Neural cell (in vitro differentiated cells): ENCODE results near the gene RENBP. TPM values are rescaled to one million over a fixed set of nuclear protein-coding genes. Genes with fewer than 3 reads are reported as not detected.

Source experiments
- H2AFZ ChIP-seq: fragments of 200-600, 300-800 bp; sonication (generic), shearing (Covaris generic); 2 replicates; pipeline ENCODE4 v1.6.0; 2014; ENCODE audit warnings: low read depth, mild to moderate bottlenecking, antibody characterized with exemption, low read length, moderate library complexity
- H3F3A ChIP-seq: fragments of 200-600 bp; shearing (Covaris generic); 2 replicates; pipeline ENCODE4 v1.6.1; 2016; ENCODE audit warnings: mild to moderate bottlenecking, moderate library complexity, mixed read lengths, antibody characterized with exemption, low read length; ENCODE audit not compliant: insufficient read depth, poor library complexity, severe bottlenecking
- H3K27ac ChIP-seq: fragments of 200-600, 300-800 bp; sonication (generic), shearing (Covaris generic); 2 replicates; pipeline ENCODE4 v1.5.1; 2014; ENCODE audit warnings: mild to moderate bottlenecking, low read length, moderate library complexity
- H3K27me3 ChIP-seq: fragments of 300-800, 200-600 bp; sonication (generic), shearing (Covaris generic); 2 replicates; pipeline ENCODE4 v1.6.0; 2014; ENCODE audit warnings: mild to moderate bottlenecking, low read depth, low read length, moderate library complexity; ENCODE audit not compliant: insufficient read depth
- H3K36me3 ChIP-seq: fragments of 300-800, 200-600 bp; sonication (generic), shearing (Covaris generic); 2 replicates; pipeline ENCODE4 v1.5.1; 2014; ENCODE audit warnings: mild to moderate bottlenecking, antibody characterized with exemption, low read length, moderate library complexity; ENCODE audit not compliant: insufficient read depth
- H3K4me2 ChIP-seq: fragments of 300-800, 200-600 bp; sonication (generic), shearing (Covaris generic); 2 replicates; pipeline ENCODE4 v1.6.0; 2014; ENCODE audit warnings: mild to moderate bottlenecking, low read length
- H3K4me3 ChIP-seq: fragments of 300-800, 200-600 bp; sonication (generic), shearing (Covaris generic); 2 replicates; pipeline ENCODE4 v1.5.1; 2014; ENCODE audit warnings: mild to moderate bottlenecking, low read length, moderate library complexity
- H3K79me2 ChIP-seq: fragments of 200-600 bp; shearing (Covaris generic); replicated peaks from 2 replicates; pipeline ENCODE4 v1.6.0; 2014; ENCODE audit warnings: mild to moderate bottlenecking, low read length, moderate library complexity; ENCODE audit not compliant: insufficient read depth
- H3K9ac ChIP-seq: fragments of 300-800, 200-600 bp; sonication (generic), shearing (Covaris generic); 2 replicates; pipeline ENCODE4 v1.6.1; 2016; ENCODE audit warnings: mild to moderate bottlenecking, low read length, mixed read lengths
- H3K9me2 ChIP-seq: fragments of 200-600 bp; shearing (Covaris generic); 2 replicates; pipeline ENCODE4 v1.6.1; 2016; ENCODE audit warnings: mild to moderate bottlenecking, low read length, mixed read lengths; ENCODE audit not compliant: insufficient read depth
- H3K9me3 ChIP-seq: fragments of 200-600, 300-800 bp; sonication (generic), shearing (Covaris generic); 2 replicates; pipeline ENCODE4 v1.6.1; 2016; ENCODE audit warnings: mild to moderate bottlenecking, mixed run types, low read length, moderate library complexity, mixed read lengths
- H4K20me1 ChIP-seq: fragments of 200-600 bp; shearing (Covaris generic); 2 replicates; pipeline ENCODE4 v1.6.1; 2016; ENCODE audit warnings: mild to moderate bottlenecking, mixed run types; ENCODE audit not compliant: insufficient read depth
- EP300 ChIP-seq: fragments of 450-650 bp; conservative IDR thresholded peaks from 2 replicates; pipeline ENCODE4 v1.6.1; 2014; ENCODE audit warnings: antibody characterized with exemption, mild to moderate bottlenecking, moderate library complexity; ENCODE audit not compliant: poor library complexity, severe bottlenecking
- EZH2 ChIP-seq: fragments of 200-600, 300-800 bp; shearing (Covaris generic), sonication (generic); IDR thresholded peaks from 2 replicates; pipeline ENCODE4 v1.6.1; 2014; ENCODE audit warnings: antibody characterized with exemption, low read length, borderline replicate concordance, mild to moderate bottlenecking; ENCODE audit not compliant: insufficient read depth, poor library complexity, severe bottlenecking
- MXI1 ChIP-seq: fragments of 450-650 bp; conservative IDR thresholded peaks from 2 replicates; pipeline ENCODE4 v1.6.1; 2014; ENCODE audit warnings: antibody characterized with exemption, mild to moderate bottlenecking; ENCODE audit not compliant: poor library complexity, severe bottlenecking
- POLR2AphosphoS5 ChIP-seq: IDR thresholded peaks from 2 replicates; pipeline ENCODE4 v1.6.1; 2012
- RAD21 ChIP-seq: fragments of 450-650 bp; conservative IDR thresholded peaks from 2 replicates; pipeline ENCODE4 v1.6.1; 2014; ENCODE audit warnings: antibody characterized with exemption, mild to moderate bottlenecking, moderate library complexity
- SMC3 ChIP-seq: fragments of 450-650 bp; conservative IDR thresholded peaks from 2 replicates; pipeline ENCODE4 v1.6.1; 2014; ENCODE audit warnings: antibody characterized with exemption, mild to moderate bottlenecking, moderate library complexity; ENCODE audit not compliant: poor library complexity
- TAF1 ChIP-seq: IDR thresholded peaks from 2 replicates; pipeline ENCODE4 v1.6.1; 2012; ENCODE audit warnings: low read depth
- polyA plus RNA-seq: library from polyadenylated mRNA; depleted of rRNA; stranded (reverse); fragments of >200 nt; gene quantifications from 2 replicates; pipeline ENCODE4 v1.2.3, GENCODE V29; 2014
- TF ChIP-seq, protein P1 (sequence below): fragments of 450-650 bp; IDR thresholded peaks from 2 replicates; pipeline ENCODE4 v1.5.1; 2014; ENCODE audit warnings: antibody characterized with exemption, mild to moderate bottlenecking, moderate library complexity; ENCODE audit not compliant: poor library complexity, severe bottlenecking
- TF ChIP-seq, protein P2 (sequence below): IDR thresholded peaks from 2 replicates; pipeline ENCODE4 v1.6.1; 2012; ENCODE audit warnings: borderline replicate concordance

RENBP gene
- polyA plus RNA-seq, 1 donor from 2014 or later: 0.89 TPM

DNA sequence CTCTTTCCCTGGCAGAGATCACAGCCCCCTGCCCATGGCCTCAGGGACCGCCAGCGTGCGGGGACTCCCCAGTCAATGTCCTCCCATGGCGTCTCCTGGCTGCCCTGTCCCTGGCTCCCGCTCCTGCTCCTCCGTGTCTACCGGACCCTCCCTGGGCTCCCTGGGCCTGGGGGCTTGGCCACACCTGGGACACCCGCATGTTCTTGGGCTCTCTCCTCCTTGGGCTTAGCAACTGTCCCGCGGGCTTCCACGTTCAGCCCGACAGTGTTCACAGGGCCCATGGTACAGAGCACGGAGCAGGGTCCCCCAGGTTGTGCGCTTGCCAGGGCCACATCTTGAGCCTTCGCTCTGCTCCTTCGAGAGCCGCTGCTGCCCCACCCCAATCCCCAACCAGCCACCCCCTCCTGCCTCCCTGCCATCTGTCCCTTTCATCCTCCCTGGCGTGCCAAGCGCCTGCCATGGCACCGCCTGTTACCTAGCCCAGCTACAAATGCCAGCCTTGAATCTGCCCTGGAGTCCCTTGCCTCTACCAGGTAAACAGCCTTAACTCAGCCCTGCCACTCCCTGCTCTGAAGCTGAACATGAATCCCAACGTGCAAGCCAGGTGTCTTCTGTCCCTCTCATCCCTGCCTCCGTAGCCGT lies 36.1 kb downstream of the RENBP start:
- Histone ChIP-seq H3K79me2 (no peaks in the 10 kb centered on the region), H3K27me3 (no peaks in the 10 kb centered on the region), H3F3A (no peaks in the 10 kb centered on the region), H3K27ac (no peak overlapping the region), H3K4me2 (no peak overlapping the region), H4K20me1 (no peaks in the 10 kb centered on the region), H2AFZ (no peak overlapping the region), H3K9me3 (no peaks in the 10 kb centered on the region), H3K9ac (no peak overlapping the region), H3K36me3 (no peaks in the 10 kb centered on the region), H3K4me3 (no peak overlapping the region), H3K9me2 (no peaks in the 10 kb centered on the region)
- TF ChIP-seq RAD21 (no peak), TAF1 (no peak), POLR2AphosphoS5 (no peak), EZH2 (no peak), EP300 (no peak), MXI1 (no peak), SMC3 (no peak)
- TF ChIP-seq, protein P1, sequence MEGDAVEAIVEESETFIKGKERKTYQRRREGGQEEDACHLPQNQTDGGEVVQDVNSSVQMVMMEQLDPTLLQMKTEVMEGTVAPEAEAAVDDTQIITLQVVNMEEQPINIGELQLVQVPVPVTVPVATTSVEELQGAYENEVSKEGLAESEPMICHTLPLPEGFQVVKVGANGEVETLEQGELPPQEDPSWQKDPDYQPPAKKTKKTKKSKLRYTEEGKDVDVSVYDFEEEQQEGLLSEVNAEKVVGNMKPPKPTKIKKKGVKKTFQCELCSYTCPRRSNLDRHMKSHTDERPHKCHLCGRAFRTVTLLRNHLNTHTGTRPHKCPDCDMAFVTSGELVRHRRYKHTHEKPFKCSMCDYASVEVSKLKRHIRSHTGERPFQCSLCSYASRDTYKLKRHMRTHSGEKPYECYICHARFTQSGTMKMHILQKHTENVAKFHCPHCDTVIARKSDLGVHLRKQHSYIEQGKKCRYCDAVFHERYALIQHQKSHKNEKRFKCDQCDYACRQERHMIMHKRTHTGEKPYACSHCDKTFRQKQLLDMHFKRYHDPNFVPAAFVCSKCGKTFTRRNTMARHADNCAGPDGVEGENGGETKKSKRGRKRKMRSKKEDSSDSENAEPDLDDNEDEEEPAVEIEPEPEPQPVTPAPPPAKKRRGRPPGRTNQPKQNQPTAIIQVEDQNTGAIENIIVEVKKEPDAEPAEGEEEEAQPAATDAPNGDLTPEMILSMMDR: no peak
- TF ChIP-seq, protein P2, sequence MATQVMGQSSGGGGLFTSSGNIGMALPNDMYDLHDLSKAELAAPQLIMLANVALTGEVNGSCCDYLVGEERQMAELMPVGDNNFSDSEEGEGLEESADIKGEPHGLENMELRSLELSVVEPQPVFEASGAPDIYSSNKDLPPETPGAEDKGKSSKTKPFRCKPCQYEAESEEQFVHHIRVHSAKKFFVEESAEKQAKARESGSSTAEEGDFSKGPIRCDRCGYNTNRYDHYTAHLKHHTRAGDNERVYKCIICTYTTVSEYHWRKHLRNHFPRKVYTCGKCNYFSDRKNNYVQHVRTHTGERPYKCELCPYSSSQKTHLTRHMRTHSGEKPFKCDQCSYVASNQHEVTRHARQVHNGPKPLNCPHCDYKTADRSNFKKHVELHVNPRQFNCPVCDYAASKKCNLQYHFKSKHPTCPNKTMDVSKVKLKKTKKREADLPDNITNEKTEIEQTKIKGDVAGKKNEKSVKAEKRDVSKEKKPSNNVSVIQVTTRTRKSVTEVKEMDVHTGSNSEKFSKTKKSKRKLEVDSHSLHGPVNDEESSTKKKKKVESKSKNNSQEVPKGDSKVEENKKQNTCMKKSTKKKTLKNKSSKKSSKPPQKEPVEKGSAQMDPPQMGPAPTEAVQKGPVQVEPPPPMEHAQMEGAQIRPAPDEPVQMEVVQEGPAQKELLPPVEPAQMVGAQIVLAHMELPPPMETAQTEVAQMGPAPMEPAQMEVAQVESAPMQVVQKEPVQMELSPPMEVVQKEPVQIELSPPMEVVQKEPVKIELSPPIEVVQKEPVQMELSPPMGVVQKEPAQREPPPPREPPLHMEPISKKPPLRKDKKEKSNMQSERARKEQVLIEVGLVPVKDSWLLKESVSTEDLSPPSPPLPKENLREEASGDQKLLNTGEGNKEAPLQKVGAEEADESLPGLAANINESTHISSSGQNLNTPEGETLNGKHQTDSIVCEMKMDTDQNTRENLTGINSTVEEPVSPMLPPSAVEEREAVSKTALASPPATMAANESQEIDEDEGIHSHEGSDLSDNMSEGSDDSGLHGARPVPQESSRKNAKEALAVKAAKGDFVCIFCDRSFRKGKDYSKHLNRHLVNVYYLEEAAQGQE: no peak

DNA sequence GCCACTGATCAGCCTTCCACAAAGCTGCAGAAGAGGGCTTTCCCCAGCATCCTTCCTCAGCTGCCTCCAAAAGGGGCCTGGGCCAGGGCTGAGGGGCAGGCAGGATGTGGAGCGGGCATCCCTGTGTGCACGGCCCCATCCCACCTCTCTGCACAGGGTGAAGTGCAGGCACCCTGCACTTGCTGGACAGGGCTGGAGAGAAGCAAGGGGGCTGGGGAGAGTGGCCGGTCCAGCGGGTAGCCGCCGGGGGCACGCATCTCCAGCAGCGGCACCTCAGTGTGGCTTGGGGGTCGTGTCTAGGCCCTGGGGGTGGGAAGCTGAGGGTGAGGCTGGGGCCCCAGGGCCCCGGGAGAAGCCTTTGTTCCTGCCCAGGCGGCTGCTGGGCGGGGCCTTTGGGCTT lies 37.0 kb downstream of the RENBP start:
- H3K9me2 ChIP-seq: no peaks in the 10 kb centered on the region
- H3K4me2 ChIP-seq: no peak overlapping the region
- TF ChIP-seq SMC3 (no peak), EZH2 (no peak), TAF1 (no peak)
- no peak overlapping the region for H2AFZ ChIP-seq
- H3K27me3 ChIP-seq: no peaks in the 10 kb centered on the region
- no peak overlapping the region for H3K4me3 ChIP-seq
- H3K9me3 ChIP-seq: no peaks in the 10 kb centered on the region
- no peak overlapping the region for H3K27ac ChIP-seq
- H4K20me1 ChIP-seq: no peaks in the 10 kb centered on the region
- no peaks in the 10 kb centered on the region for H3K79me2 ChIP-seq
- no peak overlapping the region for H3K9ac ChIP-seq
- H3K36me3 ChIP-seq: no peaks in the 10 kb centered on the region
- no peaks in the 10 kb centered on the region for H3F3A ChIP-seq
